PC-9 (cell line): ENCODE results near the gene SLC39A9.

Experiments
- CTCF ChIP-seq: fragments of 200-600 bp; sonication (generic); conservative IDR thresholded peaks from 2 replicates; pipeline ENCODE4 v1.6.1; 2017; ENCODE audit warnings: mixed run types, antibody characterized with exemption, mild to moderate bottlenecking, moderate library complexity
- EZH2 ChIP-seq: fragments of 200-600 bp; sonication (generic); IDR thresholded peaks from 2 replicates; pipeline ENCODE4 v1.8.0; 2017; ENCODE audit warnings: antibody characterized with exemption, low read depth

- TF ChIP-seq CTCF (no peak), EZH2 (no peak)
Measured at GRCh38 chr14:69349091-69349777, 49.3 kb upstream of the SLC39A9 start.
